SK-N-SH treated with all-trans-retinoic acid at 6 μM for 48 hours (cell line): ENCODE data around the gene DDX39B.

Experiments used
- ATAC-seq: fragments of 200-7000 bp; cut with Tn5 transposase; 3 replicates; pipeline ENCODE4 v1.9.1; 2020; ENCODE audit warnings: mild to moderate bottlenecking, moderate library complexity
- ARNTL ChIP-seq: fragments of 450-650 bp; formaldehyde crosslinking; IDR thresholded peaks from 2 replicates; pipeline ENCODE4 v1.5.0; 2020; ENCODE audit warnings: low read depth, mild to moderate bottlenecking, moderate library complexity, borderline replicate concordance
- BACH2 ChIP-seq: fragments of 250-450 bp; sonication (Bioruptor Pico); IDR thresholded peaks from 2 replicates; pipeline ENCODE4 v1.9.0; 2021; ENCODE audit warnings: mild to moderate bottlenecking, borderline replicate concordance
- CREB5 ChIP-seq: fragments of 250-450 bp; sonication (Bioruptor Pico); IDR thresholded peaks from 2 replicates; pipeline ENCODE4 v1.5.1; 2020; ENCODE audit warnings: low read depth, mild to moderate bottlenecking, moderate library complexity
- CSRNP3 ChIP-seq: fragments of 250-450 bp; sonication (Bioruptor Pico); IDR thresholded peaks from 2 replicates; pipeline ENCODE4 v1.5.1; 2021; ENCODE audit warnings: mild to moderate bottlenecking, moderate library complexity
- ESRRG ChIP-seq: fragments of 250-450 bp; sonication (Bioruptor Pico); IDR thresholded peaks from 2 replicates; pipeline ENCODE4 v1.6.1; 2021; ENCODE audit warnings: mild to moderate bottlenecking
- GLIS3 ChIP-seq: fragments of 250-450 bp; sonication (Bioruptor Pico); IDR thresholded peaks from 2 replicates; pipeline ENCODE4 v1.5.0; 2020; ENCODE audit warnings: mild to moderate bottlenecking, moderate library complexity
- ISL1 ChIP-seq: fragments of 250-450 bp; sonication (Bioruptor Pico); IDR thresholded peaks from 2 replicates; pipeline ENCODE4 v2.1.2; 2022; ENCODE audit warnings: mild to moderate bottlenecking, moderate library complexity
- OSR1 ChIP-seq: fragments of 250-450 bp; sonication (Bioruptor Pico); IDR thresholded peaks from 2 replicates; pipeline ENCODE4 v1.8.0; 2022; ENCODE audit warnings: moderate library complexity, mild to moderate bottlenecking, inconsistent platforms
- PATZ1 ChIP-seq: fragments of 250-450 bp; sonication (Bioruptor Pico); IDR thresholded peaks from 2 replicates; pipeline ENCODE4 v1.8.0; 2020; ENCODE audit warnings: mild to moderate bottlenecking, moderate library complexity, borderline replicate concordance
- POU6F1 ChIP-seq: fragments of 250-450 bp; sonication (Bioruptor Pico); IDR thresholded peaks from 2 replicates; pipeline ENCODE4 v1.8.0; 2021; ENCODE audit warnings: low read depth, mild to moderate bottlenecking, moderate library complexity, borderline replicate concordance
- PPARA ChIP-seq: fragments of 250-450 bp; sonication (Bioruptor Pico); IDR thresholded peaks from 2 replicates; pipeline ENCODE4 v1.5.0; 2020; ENCODE audit warnings: mild to moderate bottlenecking, borderline replicate concordance
- RARB ChIP-seq: fragments of 250-450 bp; sonication (Bioruptor Pico); IDR thresholded peaks from 2 replicates; pipeline ENCODE4 v1.8.0; 2021; ENCODE audit warnings: mild to moderate bottlenecking, moderate library complexity
- TCF4 ChIP-seq: fragments of 250-450 bp; sonication (Bioruptor Pico); IDR thresholded peaks from 2 replicates; pipeline ENCODE4 v1.8.0; 2021; ENCODE audit warnings: mild to moderate bottlenecking, moderate library complexity, borderline replicate concordance
- TSHZ2 ChIP-seq: fragments of 250-450 bp; sonication (Bioruptor Pico); IDR thresholded peaks from 2 replicates; pipeline ENCODE4 v1.5.0; 2020; ENCODE audit warnings: mild to moderate bottlenecking, moderate library complexity
- ZC3H10 ChIP-seq: fragments of 250-450 bp; sonication (Bioruptor Pico); IDR thresholded peaks from 2 replicates; pipeline ENCODE4 v1.5.1; 2021; ENCODE audit warnings: mild to moderate bottlenecking, moderate library complexity
- ZFP30 ChIP-seq: fragments of 450-650 bp; formaldehyde crosslinking; IDR thresholded peaks from 2 replicates; pipeline ENCODE4 v1.5.0; 2022; ENCODE audit warnings: mild to moderate bottlenecking, moderate library complexity
- ZNF565 ChIP-seq: fragments of 450-650 bp; formaldehyde crosslinking; conservative IDR thresholded peaks from 2 replicates; pipeline ENCODE4 v1.5.0; 2020; ENCODE audit warnings: low read depth, mild to moderate bottlenecking, moderate library complexity
- ZNF70 ChIP-seq: fragments of 450-650 bp; formaldehyde crosslinking; IDR thresholded peaks from 2 replicates; pipeline ENCODE4 v1.5.0; 2020; ENCODE audit warnings: mild to moderate bottlenecking, moderate library complexity
- ZNF8 ChIP-seq: fragments of 450-650 bp; formaldehyde crosslinking; IDR thresholded peaks from 2 replicates; pipeline ENCODE4 v1.5.0; 2020; ENCODE audit warnings: mild to moderate bottlenecking, moderate library complexity

The DDX39B gene

GRCh38 chr6:31567531-31568370 lies 25.9 kb upstream of the DDX39B start (continued):
- TF ChIP-seq CREB5 (no peak), POU6F1 (CRISPR knock-in tag) (no peak), TCF4 (CRISPR knock-in tag) (no peak)
- TF ChIP-seq, all 23 proteins: peak for 0

- TF ChIP-seq TCF4 (CRISPR knock-in tag) (no peak), OSR1 (no peak), CREB5 (no peak), ARNTL (no peak), ZNF8 (CRISPR knock-in tag) (no peak), RARB (CRISPR knock-in tag) (no peak), PATZ1 (CRISPR knock-in tag) (no peak), POU6F1 (CRISPR knock-in tag) (no peak), GLIS3 (CRISPR knock-in tag) (no peak), ZFP30 (CRISPR knock-in tag) (no peak), PPARA (no peak), ZNF70 (CRISPR knock-in tag) (no peak), CSRNP3 (CRISPR knock-in tag) (no peak)
- ATAC-seq, result no peak
These were observed 18.9 kb upstream of the DDX39B start for GRCh38 chr6:31560697-31561058.

- peak; percentile 86 for ATAC-seq
- TF ChIP-seq ZC3H10 (CRISPR knock-in tag) (no peak), ARNTL (no peak), ISL1 (CRISPR knock-in tag) (no peak), ZNF565 (CRISPR knock-in tag) (no peak), TSHZ2 (CRISPR knock-in tag) (no peak), RARB (CRISPR knock-in tag) (no peak), POU6F1 (CRISPR knock-in tag) (no peak), TCF4 (CRISPR knock-in tag) (no peak), ZNF8 (CRISPR knock-in tag) (no peak), OSR1 (no peak), ESRRG (CRISPR knock-in tag) (no peak), PPARA (no peak), BACH2 (CRISPR knock-in tag) (no peak), CSRNP3 (CRISPR knock-in tag) (no peak)
These were observed 18.3 kb upstream of the DDX39B start for GRCh38 chr6:31559958-31560696.
